NCI-H82 (cell line): ENCODE data around the gene COG3.

Experiments used
- DNase-seq: peaks from one replicate; lab custom pipeline; 2025; lab: John Stamatoyannopoulos, UW

The COG3 gene

GRCh38 chr13:45446181-45446580 lies 18.6 kb upstream of the COG3 start:
- no peak for DNase-seq

- DNase-seq = no peak
Measured at GRCh38 chr13:45447050-45447661, 17.6 kb upstream of the COG3 start.

- no peak for DNase-seq
Measured at GRCh38 chr13:45448965-45449559, 15.7 kb upstream of the COG3 start.

GRCh38 chr13:45451282-45451681 lies 13.5 kb upstream of the COG3 start:
- no peak for DNase-seq

GRCh38 chr13:45454204-45454603 lies 10.5 kb upstream of the COG3 start:
- no peak for DNase-seq

- no peak for DNase-seq
Measured at GRCh38 chr13:45456196-45456972, 8.4 kb upstream of the COG3 start.

- no peak for DNase-seq
Measured at GRCh38 chr13:45464141-45464686, 525 bp upstream of the COG3 start.

- no peak for DNase-seq
Measured at GRCh38 chr13:45466359-45466758, 1.6 kb downstream of the COG3 start.

- DNase-seq = no peak
Measured at GRCh38 chr13:45468635-45469034, 3.9 kb downstream of the COG3 start.

- DNase-seq = no peak
Measured at GRCh38 chr13:45472171-45472705, 7.5 kb downstream of the COG3 start.

GRCh38 chr13:45473627-45474026 lies 8.9 kb downstream of the COG3 start:
- DNase-seq = peak; percentile 84

- no peak for DNase-seq
Measured at GRCh38 chr13:45474584-45475454, 10.1 kb downstream of the COG3 start.

GRCh38 chr13:45479661-45480060 lies 14.9 kb downstream of the COG3 start:
- DNase-seq = peak; percentile 99

- peak; percentile 18 for DNase-seq
Measured at GRCh38 chr13:45481688-45482087, 16.9 kb downstream of the COG3 start.

- peak; percentile 80 for DNase-seq
Measured at GRCh38 chr13:45482571-45483173, 17.9 kb downstream of the COG3 start.

GRCh38 chr13:45487604-45488003 lies 22.9 kb downstream of the COG3 start:
- no peak for DNase-seq

GRCh38 chr13:45490068-45490467 lies 25.3 kb downstream of the COG3 start:
- peak; percentile 58 for DNase-seq

- no peak for DNase-seq
Measured at GRCh38 chr13:45492538-45492937, 27.8 kb downstream of the COG3 start.

- DNase-seq = no peak
Measured at GRCh38 chr13:45496942-45497341, 32.2 kb downstream of the COG3 start.

- no peak for DNase-seq
Measured at GRCh38 chr13:45500492-45501174, 35.9 kb downstream of the COG3 start.

GRCh38 chr13:45501175-45501526 lies 36.4 kb downstream of the COG3 start:
- no peak for DNase-seq
